GM12873 (cell line): ENCODE measurements around the gene CIAPIN1.

ENCODE experiments used
- CTCF ChIP-seq: IDR thresholded peaks from 2 replicates; pipeline ENCODE4 v1.5.1; 2012; ENCODE audit warnings: low read depth, mild to moderate bottlenecking, moderate library complexity, low read length, control low read depth; ENCODE audit not compliant: insufficient read depth; ENCODE audit errors: missing control alignments

Gene CIAPIN1

GRCh38 chr16:57413733-57414132 lies 33.5 kb downstream of the CIAPIN1 start:
- no peak for TF ChIP-seq CTCF

DNA sequence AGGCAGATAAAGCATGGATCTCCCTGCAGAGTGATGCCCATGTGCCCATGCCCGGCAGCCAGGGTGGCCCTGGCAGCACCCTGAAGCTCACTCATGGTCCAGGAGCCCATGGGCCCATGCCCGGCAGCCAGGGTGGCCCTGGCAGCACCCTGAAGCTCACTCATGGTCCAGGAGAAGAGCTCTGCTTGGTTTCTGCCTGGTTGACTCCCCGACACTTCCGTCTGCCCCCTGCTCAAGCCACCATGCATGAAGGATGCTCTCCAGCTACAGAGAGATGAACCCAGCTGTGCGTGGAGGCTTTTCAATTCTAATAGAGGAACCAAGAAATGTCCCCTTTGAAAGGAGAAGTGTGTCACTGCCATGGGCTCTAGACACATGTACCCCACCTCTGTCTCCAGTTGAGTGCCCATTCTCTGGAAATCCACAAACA lies 33.9 kb downstream of the CIAPIN1 start:
- TF ChIP-seq CTCF, result no peak

- no peak for TF ChIP-seq CTCF
Measured at GRCh38 chr16:57412584-57412983, 34.6 kb downstream of the CIAPIN1 start.

DNA sequence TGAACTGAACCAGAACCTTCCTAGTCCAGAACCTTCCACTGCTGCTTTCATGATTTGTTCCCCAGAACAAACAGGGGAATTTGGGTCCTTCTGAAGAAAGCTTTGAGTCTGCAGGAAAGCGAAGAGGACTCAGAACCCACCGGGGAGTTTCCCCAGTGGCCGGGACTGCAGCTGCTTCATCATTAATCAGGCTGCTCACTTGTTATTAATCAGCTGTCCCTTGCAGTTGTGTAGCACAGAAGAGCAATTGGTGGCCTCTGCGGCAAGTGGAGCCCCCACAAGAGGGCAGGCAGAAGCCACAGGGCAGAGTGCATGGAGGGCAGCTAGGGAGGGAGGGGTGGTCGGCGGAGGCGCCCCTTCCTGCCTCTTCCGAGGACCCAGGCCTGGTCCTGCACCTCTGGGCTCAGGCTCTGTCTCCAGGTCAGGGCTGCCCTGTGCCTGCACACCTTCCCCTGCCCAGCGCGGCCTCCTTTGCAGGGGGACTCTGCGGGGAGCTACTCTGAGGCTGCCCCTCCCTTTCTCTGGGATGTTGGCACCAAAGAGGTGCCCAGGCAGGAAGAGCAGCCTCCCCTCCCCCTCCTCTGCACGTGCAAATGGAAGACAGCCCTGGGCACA lies 35.7 kb downstream of the CIAPIN1 start:
- TF ChIP-seq CTCF, result no peak

- TF ChIP-seq CTCF, result peak; percentile 7
Measured at GRCh38 chr16:57409870-57410587, 37.2 kb downstream of the CIAPIN1 start.

- TF ChIP-seq CTCF, result no peak
Measured at GRCh38 chr16:57409065-57409464, 38.1 kb downstream of the CIAPIN1 start.

GRCh38 chr16:57407521-57408353 lies 39.4 kb downstream of the CIAPIN1 start:
- TF ChIP-seq CTCF, result no peak
